GM21360 (cell line): ENCODE results near the gene COL27A1.

Source experiments
- ATAC-seq: cut with Tn5 transposase; IDR thresholded peaks from one replicate; pipeline ENCODE4 v1.9.1; 2021; ENCODE audit warnings: mild to moderate bottlenecking, moderate library complexity; ENCODE audit not compliant: unreplicated experiment

The COL27A1 gene

GRCh38 chr9:114238891-114239875 is 83.8 kb downstream of the COL27A1 start:
- ATAC-seq: no peak

- ATAC-seq: no peak
Observed at GRCh38 chr9:114240216-114240615, 84.9 kb downstream of the COL27A1 start.

GRCh38 chr9:114240647-114241558 is 85.6 kb downstream of the COL27A1 start:
- ATAC-seq: no peak

GRCh38 chr9:114242837-114243236 is 87.5 kb downstream of the COL27A1 start:
- ATAC-seq: no peak

- ATAC-seq: no peak
Observed at GRCh38 chr9:114243240-114243639, 87.9 kb downstream of the COL27A1 start.

GRCh38 chr9:114244570-114244969 is 89.2 kb downstream of the COL27A1 start:
- no peak for ATAC-seq

GRCh38 chr9:114246558-114246957 is 91.2 kb downstream of the COL27A1 start:
- ATAC-seq: no peak

GRCh38 chr9:114247077-114247476 is 91.7 kb downstream of the COL27A1 start:
- no peak for ATAC-seq

- no peak for ATAC-seq
Observed at GRCh38 chr9:114247491-114247890, 92.2 kb downstream of the COL27A1 start.

GRCh38 chr9:114248299-114248707 is 93.0 kb downstream of the COL27A1 start:
- ATAC-seq: no peak

GRCh38 chr9:114249424-114250234 is 94.3 kb downstream of the COL27A1 start:
- ATAC-seq: no peak

GRCh38 chr9:114250235-114250568 is 94.9 kb downstream of the COL27A1 start:
- no peak for ATAC-seq

- no peak for ATAC-seq
Observed at GRCh38 chr9:114250648-114251047, 95.3 kb downstream of the COL27A1 start.

- no peak for ATAC-seq
Observed at GRCh38 chr9:114252394-114252793, 97.1 kb downstream of the COL27A1 start.

- ATAC-seq: no peak
Observed at GRCh38 chr9:114256827-114257328, 101.5 kb downstream of the COL27A1 start.

GRCh38 chr9:114258218-114258617 is 102.9 kb downstream of the COL27A1 start:
- ATAC-seq: no peak

- no peak for ATAC-seq
Observed at GRCh38 chr9:114258866-114259797, 103.8 kb downstream of the COL27A1 start.

GRCh38 chr9:114259798-114260523 is 104.6 kb downstream of the COL27A1 start:
- ATAC-seq: no peak

- no peak for ATAC-seq
Observed at GRCh38 chr9:114261026-114261425, 105.7 kb downstream of the COL27A1 start.
